ENCODE results near the gene SLC11A2.
"Not testable (repeated sequence)": the region's sequence is repeated elsewhere in the genome, so short reads cannot be mapped to it uniquely, and the experiment has no call there.

SLC11A2 gene

DNA sequence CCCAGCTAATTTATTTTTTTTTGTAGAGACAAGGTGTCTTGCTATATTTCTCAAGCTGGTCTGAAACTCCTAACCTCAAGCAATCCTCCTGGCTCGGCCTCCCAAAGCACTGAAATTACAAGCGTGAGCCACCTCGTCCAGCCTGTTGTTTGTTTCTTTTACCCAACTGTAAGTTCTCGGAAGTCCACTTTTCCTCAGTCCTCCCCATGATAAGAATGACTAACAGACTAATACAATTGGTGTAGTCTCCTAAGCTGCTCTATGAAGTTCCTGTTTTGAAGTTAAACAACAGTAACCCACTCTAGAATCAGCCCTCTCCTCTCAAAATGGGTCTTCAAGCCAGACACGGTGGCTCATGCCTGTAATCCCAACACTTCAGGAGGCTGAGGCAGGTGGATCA, 37.3 kb downstream of the SLC11A2 start:
- DNase-seq, result no peak

DNA sequence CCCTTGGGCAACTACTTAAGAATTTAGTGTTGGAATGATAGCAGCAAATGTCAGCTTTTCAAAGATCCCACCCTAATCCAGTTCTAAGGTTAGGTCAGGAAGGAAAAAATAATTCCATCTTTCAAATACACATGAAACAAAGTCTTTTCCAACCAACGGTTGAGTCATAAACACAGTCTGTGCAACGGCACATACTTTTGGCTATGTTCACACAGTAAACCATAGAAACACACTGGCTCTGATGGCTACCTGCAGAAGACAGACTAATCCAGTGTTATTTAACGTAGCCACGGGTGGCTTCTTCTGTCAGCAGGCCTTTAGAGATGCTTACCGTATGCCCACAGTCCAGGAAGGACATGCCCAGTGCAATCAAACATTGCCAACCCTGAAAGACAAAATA, 38.1 kb downstream of the SLC11A2 start:
- no peak for DNase-seq

DNA sequence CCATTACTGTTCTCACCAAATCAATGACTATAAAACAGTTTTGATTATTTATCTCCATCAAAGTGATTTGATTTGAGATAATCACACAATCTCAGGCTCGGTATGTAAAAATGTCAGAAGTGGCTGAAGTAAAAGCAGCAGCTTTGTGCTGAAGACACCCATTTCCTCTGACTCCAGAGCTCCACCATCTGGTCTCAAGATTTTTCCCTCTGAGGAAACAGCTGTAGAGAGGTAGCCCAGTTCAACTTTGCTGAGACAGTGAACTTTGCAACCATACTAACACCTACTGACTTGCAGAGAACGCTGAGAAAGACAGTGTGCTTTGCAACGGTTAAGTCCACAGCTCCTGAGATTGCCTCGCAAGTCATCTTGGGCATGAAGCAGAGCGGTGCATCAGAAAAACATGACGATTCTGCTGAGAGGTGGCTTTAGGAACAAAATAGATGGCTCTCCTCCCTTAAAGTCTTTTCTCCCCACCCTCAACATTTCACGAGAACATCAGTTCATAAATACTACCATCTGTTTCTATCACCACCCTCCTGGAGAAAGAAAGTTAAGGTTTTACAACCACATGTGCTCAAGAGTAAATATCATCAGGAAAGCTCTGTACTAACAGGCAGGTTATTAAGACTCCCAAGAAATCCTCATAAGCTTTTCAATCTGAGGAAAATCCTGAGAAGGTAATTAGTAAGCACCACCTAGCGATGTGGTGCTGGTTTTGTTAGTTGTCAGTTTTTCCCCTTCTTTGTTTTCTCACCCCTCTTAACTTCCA, 39.0 kb downstream of the SLC11A2 start:
- peak; percentile 32 for DNase-seq

DNA sequence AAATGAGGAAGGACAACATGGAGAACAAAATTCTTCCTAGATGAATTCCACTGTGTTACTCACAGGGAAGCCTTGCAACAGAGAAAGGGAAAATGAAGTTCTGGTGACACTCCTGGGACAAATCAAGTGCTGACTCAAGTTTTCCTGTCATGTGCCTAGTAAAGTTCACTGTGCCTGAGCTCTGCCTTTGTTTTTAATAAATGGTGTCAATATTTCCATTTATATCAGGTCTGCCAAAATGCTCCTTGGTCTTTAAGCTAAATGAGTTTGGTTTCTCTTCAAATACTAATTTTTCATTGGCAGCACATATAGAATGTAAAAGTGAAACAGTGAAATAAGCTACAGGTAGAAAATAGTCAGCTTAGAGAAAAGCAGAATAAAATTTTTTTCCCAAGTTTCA, 40.9 kb downstream of the SLC11A2 start:
- no peak for DNase-seq

DNA sequence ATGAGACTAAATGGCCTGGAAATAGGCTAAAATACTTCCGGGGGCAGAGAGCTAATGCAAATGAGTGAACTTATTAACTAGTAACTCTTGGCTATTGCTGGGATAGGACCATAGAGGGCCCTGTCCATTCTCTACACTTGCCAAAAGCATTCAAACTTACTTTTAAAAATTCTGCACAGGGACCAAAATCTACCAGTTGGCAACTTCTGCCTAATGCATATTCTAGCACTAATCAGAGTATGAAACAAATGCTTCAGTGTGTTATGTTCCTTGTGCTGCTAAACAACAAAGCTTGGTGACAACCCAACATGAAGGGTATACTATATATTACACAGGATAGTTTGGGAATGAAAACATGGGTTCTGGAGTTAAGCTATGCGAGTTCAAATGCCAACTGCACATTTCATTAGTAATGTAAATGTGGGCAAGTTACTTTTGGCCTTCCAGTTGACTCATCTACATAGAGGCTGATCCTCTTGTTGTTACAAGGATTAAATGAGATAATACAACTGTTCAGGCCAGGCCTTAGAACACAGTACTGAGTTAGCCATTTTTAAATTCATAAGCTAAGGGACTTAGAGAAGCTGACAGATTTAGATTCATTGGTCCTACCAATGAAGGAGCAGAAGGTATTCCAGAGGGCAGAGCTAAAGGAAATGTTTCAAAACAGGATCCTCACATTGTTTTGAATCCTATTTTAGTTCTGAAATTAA, 41.4 kb downstream of the SLC11A2 start:
- no peak for DNase-seq

DNA sequence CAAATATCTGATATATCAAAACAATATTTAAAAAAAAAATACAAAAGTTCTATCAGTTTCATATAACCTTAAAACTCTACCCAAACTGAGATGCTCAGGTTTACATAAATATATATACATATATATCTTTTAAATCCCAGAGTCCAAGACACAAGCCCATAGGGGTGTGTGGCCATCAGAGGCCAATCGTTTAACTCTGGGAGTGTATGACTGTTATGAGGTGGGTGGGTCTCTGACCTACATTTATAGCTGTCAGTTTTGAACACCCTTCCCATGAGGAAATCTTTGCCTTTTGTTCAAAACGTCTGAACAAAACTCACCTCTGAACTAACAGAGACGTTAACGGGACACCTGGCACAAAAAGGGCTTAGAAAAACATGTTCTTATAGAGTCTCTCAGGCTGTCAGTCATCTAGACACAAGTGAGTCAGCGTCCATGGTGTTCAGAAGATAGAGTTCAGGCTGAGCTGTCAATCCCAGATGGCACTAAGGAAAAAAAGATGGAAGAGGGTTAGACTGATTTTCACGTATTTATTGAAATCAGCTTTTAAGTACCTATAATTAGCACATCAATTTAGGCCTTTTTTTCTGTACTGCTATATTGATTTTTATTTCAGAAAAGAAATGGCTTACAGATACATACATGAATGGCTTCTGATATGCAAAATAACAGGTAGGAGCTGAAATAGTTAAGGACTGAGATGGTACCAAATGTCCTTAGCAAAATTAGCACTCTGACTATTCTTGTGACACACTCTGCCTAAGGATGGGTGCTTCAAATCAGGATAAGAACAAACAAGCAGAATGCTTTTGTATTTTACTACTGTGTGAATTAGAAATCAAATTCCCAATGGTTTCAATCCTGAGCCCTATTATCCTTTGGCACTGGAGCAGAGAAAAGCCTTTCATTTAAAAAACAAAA, 44.6 kb downstream of the SLC11A2 start:
- no peak for DNase-seq

DNA sequence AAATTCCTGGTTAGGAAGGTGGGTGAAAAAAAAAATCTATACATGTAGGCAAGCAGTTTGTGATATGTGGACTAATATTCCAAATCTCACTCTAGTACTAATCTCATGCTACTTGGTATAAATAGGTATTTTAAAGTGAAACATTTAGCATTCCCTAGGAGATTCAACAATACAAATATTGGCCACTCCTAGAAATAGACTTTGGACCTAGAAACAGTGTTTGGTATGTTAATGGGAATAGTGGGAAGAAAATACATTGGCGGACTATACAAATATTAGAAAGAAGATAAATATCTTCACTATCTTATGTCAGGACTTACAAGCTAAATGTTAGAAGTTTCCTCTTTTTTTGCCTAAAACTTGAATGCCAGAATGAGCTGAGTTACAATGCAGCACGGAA, 45.6 kb downstream of the SLC11A2 start:
- no peak for DNase-seq

DNA sequence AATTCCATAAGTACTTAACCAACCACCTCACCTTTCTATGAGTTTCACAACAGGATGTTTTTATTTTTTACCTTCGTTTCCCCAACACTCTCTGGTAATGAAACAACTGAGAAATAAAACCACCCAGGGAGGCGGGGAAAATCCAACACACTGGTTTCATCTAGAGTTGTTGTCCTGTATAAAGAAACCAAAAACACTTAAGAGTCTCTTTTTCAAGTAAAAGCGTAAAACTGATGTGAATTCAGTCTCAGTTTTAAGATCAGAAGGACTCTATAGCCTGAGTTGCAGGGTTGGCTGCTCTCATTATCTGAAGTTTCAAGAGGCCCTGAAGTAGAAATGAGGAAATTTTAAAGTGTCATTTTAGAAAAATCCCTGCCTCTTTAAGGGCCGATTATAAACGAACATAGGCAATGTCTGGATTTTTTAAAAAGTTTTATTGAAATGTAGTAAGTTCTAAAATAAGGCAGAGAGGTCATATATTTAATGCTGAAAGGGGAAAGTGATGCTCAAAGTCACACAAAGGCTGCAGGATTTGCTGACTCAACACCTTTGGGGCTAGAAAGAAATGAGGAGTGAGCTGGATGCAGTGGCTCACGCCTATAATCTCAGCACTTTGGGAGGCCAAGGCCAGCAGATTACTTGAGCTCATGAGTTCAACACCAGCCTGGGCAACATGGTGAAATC, 46.7 kb downstream of the SLC11A2 start:
- no peak for DNase-seq

DNA sequence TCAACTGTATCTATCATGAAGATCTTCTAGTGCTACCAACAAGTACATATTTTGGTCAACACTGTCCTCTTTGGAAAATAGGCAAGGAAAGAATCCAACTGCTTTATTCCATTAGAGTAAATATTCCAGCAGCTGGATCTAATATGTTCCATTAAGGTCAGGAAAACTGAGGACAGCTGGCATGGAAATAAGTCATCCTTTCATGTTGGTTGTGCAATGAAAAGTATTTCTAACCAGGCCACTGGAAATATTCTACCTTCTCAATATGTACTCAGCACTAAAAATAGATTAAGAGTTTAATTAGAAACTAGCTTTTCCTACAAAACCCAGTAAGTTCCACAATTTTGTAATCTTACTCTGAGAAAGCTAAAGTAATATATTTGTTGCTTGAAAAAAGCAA, 54.2 kb downstream of the SLC11A2 start:
- DNase-seq, result no peak

DNA sequence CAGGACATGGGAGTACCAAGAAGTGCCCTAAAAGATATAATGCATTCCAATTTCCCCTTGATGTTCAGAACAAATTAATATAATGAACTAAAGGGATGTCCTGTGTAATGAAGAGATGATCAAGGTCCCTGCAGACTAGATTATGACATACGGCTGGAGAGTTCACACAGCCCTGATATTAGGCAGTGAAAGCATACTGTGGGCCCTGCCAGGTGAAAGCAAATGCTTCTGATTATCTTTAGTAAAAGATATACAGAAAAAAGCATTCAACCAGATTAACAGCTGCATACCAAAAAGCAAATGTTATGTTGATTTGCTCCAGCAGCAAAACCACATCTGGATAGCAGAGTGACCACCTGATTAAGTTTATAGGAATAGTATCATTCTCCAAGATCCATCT, 61.8 kb downstream of the SLC11A2 start:
- no peak for DNase-seq

DNA sequence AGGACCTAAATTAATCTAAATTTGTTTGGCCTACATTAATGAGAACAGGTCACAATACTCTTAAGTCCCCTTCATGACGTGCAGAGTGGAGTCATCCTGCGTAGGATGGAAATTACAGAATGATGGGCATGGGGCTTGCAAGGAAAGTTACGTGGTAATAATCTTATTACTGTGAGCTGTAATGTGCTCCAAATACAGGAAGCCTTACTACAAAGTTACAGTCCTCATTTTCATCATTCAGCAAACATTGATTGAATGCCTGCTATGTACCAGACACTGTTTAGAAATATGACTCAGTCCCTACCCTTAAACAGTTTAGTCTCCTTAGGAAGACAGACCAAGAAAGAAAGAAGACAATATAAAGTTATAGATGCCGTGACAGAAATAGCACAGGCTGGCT, 64.5 kb downstream of the SLC11A2 start:
- no peak for DNase-seq

DNA sequence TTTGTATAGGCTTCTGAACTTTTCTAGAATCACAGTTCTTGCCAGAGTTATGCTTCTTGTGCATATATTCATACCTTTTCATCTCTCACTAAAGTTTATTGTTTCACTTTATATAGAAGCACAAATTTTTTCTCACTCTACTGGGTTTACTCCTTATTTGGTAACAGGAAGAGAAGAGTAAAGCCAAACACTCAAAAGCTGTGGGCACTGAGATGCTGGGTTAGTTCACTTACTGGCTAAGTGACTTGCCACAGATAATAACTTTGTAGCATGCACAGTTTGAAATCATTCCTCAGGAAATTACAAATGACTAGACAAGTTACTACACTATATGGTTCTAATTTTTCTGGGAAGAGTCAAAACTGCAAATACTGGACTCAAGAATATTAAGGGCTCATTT, 66.1 kb downstream of the SLC11A2 start:
- no peak for DNase-seq

DNA sequence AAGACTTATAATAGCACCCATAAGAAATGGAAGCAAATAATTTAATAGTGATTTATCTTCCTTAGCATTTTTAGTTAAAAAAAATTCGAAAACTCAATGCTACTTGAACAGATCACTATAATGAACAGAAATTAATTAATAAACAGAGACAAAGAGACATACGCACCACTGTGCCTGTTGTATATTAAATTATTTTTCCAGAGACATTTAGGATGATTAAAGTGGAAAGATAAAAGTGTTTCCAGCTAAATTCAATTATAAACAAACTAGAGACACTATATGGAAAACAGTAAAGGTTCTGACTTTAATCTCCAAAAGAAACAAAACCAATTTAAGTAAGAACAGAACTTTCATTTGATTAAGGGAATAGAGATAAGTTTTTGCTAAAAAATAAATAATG, 70.5 kb downstream of the SLC11A2 start:
- no peak for DNase-seq

DNA sequence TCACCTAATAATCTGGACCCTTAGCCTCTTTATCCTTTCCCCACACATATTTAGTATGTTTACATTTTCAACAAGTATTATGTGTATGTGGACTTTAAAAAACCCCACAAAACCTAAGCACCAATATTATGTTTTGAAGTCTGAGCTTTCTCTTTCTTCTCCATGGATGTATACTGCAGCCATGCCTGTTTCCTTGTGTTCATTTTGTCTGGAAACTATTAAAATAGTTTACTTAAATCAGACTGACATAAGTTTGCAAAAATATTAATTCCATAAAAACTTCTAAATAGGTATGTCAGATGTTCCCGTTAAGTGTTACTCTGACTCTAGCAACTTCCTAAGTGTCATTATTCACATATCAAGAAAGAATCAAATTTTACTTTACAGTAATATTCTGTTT, 70.9 kb downstream of the SLC11A2 start:
- no peak for DNase-seq

DNA sequence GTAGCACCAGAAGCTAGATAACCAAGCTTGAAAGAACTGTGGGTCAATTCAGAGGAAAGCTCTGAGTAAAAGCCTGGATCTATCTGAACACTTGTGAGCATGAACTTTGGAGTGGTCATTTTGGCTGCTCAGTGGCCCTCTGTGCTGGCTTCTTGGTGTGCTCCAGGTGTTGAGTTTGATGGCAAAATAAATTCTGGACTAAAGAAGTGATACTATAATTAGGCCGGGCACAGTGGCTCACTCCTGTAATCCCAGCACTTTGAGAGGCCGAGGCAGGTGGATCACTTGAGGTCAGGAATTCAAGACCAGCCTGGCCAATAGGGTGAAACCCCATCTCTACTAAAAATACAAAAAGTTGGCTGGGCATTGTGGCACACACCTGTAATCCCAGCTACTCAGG, 71.4 kb downstream of the SLC11A2 start:
- DNase-seq, result not testable (repeated sequence)

DNA sequence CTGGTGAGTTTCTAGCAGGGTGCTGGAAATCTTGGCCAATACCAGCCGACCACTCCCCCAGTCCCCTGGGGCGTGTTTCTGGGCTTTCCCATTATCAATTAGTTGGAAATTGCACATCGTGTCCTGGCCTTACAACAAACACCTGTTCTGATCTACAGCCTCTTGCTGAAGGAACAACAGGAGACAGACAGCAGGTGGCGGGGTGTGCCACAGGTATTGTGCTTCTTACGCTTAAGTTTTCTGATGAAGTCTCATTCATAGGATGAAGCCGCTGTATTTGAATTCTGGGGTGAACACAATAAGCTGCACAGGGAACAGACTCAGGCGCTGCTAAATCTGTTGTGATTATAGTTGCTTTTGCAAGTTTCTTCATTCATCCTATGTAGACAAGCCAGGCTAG, 73.1 kb downstream of the SLC11A2 start:
- peak; percentile 30 for DNase-seq

DNA sequence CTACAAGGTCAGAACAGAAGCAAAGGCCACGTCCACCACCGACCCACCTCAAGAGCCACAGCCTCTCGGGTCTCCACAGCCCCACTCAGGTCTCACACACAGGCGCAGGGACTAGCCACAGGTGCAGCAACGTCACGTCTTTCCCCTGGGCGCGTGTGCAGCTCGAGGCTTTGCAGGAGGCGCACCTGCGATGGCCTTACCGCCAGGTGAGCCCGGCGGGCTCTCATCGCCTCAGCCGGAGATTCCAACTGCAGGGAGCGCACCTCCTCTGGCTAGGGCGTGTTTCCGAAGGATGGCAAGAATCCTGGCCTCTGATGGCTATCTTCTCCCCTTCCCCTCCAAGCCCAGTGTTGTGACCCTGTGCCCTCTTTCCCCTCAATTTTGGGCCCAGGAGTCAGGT, 73.7 kb downstream of the SLC11A2 start, which contains the start of gene HIGD1C:
Gene HIGD1C (plus strand): TSS at position 35 of the 400 bp plus-strand sequence. CDS start 1,455 bp downstream, outside the sequence.
- no peak for DNase-seq

DNA sequence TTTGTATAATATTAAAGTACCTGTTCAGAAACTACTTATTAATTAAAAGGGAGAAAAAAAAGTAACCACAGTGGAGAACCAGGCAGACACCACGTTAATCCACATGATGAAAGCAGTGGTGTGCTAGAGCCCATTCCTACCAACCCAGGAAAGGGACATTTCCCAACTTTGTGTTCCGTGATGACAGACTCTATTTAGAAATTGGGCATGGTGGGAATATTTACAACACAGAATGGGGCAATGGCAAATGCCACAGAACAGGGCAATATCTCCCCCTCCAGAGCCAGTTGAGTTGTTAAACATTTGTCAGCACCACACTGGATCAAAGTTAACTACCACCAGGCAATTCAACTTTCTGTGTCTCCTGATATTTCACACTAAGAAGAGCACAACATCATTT, 75.1 kb downstream of the SLC11A2 start:
- DNase-seq, result no peak

DNA sequence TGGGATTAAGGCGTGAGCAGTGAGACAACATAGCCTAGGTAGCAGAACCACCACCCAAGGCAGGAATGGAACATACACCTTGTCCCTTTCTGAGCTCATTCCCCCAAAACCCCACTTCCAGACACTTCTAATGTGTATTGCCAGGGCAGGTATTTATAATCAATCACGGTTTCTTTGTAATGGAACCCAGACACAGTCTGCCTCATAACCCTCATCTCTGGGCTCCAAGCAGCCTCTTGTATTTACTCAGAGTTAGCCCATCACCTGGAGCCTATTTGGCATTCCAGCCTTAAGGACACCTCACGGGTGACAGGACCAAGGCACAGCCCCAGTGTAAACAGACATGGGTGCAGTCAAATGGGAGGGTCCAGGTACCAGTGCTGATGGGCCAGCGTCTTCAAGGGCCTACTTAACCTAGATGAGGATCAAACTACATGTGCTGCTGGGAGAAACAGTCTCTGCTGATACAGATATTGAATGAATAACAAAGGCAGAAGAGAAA, 76.3 kb downstream of the SLC11A2 start:
- no peak for DNase-seq

DNA sequence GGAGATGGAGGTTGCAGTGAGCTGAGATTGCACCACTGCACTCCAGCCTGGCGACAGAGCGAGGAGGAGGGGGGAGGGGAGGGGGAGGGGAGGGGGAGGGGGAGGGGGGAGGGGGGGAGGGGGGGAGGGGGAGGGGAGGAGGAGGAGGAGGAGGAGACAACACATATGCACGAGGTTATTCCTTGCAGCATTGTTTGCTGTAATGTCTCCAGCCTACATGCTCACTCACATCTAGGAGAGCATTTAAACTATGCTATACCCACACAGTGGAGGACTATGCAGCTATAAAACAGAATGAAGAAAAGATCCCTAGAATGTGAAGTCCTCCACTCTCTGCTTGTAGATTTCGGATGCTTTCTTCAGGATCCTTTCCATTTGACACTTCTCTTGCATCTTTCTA, 77.4 kb downstream of the SLC11A2 start:
- no peak for DNase-seq

DNA sequence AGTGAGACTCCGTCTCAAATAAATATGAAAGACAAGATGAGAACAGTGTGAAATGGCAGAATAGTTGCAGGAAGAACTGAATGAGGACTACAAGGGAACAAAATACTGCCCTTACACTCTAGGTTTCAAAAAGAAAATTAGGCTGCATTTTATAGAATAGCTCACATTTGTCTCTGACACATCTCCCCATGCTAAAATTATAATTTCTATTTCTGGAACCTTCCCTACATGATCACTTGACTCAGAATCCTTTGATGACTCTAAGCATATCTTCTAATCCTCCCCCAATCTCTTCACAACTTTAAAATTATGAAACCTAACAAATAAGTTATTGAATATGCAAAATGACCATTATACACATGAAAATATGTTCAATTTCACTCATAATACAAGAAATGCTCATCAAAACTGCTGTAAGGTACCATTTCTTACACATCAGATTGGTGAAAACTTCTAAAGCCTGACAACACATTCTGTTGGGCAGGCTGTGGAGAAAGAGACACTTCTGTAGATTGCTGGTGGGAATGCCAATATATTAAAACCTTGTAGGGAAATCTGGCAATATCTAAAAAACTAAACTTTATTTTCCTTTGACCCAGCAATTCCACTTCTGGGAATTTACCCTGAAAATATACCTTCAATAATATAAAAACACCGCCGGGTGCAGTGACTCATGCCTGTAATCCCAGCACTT, 78.1 kb downstream of the SLC11A2 start:
- no peak for DNase-seq

DNA sequence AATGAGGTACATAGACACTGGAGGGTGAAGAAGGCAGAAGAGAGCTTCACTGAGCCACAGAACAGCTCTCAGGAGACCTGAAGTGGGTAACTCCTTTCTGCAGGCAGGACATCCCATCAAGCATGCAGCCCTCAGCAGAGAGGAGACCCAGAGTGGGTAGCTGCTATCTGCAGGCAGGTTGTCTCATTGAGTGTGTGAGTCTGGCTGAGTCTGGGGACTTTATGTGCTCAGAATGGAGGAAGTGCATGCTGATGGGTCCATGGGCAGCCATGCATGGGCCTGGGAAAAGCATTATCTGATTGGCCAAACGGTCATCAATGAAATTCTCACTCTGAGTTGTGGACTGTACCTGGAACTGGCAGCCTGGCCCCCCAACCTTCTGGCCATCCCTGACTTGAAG, 88.5 kb downstream of the SLC11A2 start:
- no peak for DNase-seq
